Stomach (tissue), 4 donors: ENCODE measurements around the gene DNAH11.

Source experiments
- CTCF ChIP-seq, 7 experiments: fragments of 450-650 bp in 4 of 7; fragments of 200-600 bp in 3 of 7; sonication (generic) in 3 of 7; IDR thresholded peaks; one replicate each; pipeline ENCODE4 v1.5.1; 2016 to 2019; ENCODE audit warnings: antibody characterized with exemption in 7 of 7, control low read depth in 2 of 7, mild to moderate bottlenecking in 1 of 7
- POLR2A ChIP-seq, 4 donors: fragments of 450-650 bp; IDR thresholded peaks; one replicate each; pipeline ENCODE4 v1.6.1; 2016; ENCODE audit warnings: antibody characterized with exemption in 4 of 4, control low read depth in 2 of 4, mild to moderate bottlenecking in 1 of 4, moderate library complexity in 1 of 4
- POLR2AphosphoS5 ChIP-seq, 3 donors: sonication (generic); formaldehyde crosslinking; IDR thresholded peaks; one replicate each; pipeline ENCODE4 v1.6.1; 2016; ENCODE audit warnings: antibody characterized with exemption in 3 of 3

GRCh38 chr7:21941611-21942141 lies 398.8 kb downstream of the DNAH11 start:
- TF ChIP-seq CTCF (IDR thresholded peaks at IDR 0.05) (no peak), POLR2AphosphoS5 (IDR thresholded peaks at IDR 0.05) (peak in 1 of 3 donors; percentile 33), POLR2A (IDR thresholded peaks at IDR 0.05) (no peak)
